Muscle layer of colon (tissue), 2 donors: ENCODE data around the gene NAV2.

Source experiments
- H3K27ac ChIP-seq: one replicate; pipeline ENCODE4 v1.7.0; 2013; ENCODE audit warnings: low read depth, mild to moderate bottlenecking, low read length, moderate library complexity
- H3K27me3 ChIP-seq, 2 donors: one replicate each; pipeline ENCODE4 v1.7.0; 2013; ENCODE audit warnings: low read length in 2 of 2, mild to moderate bottlenecking in 2 of 2; ENCODE audit not compliant: insufficient read depth in 2 of 2, control insufficient read depth in 1 of 2
- H3K36me3 ChIP-seq: one replicate; pipeline ENCODE4 v1.7.0; 2013; ENCODE audit warnings: mild to moderate bottlenecking, low read length; ENCODE audit not compliant: insufficient read depth
- H3K4me1 ChIP-seq: one replicate; pipeline ENCODE4 v1.7.0; 2013; ENCODE audit warnings: mild to moderate bottlenecking, low read length; ENCODE audit not compliant: insufficient read depth
- H3K4me3 ChIP-seq, 2 donors: one replicate each; pipeline ENCODE4 v1.7.0; 2013; ENCODE audit warnings: low read length in 2 of 2, low read depth in 1 of 2, mild to moderate bottlenecking in 1 of 2, moderate library complexity in 1 of 2
- H3K9ac ChIP-seq: one replicate; pipeline ENCODE4 v1.7.0; 2013; ENCODE audit warnings: low read length
- H3K9me3 ChIP-seq: one replicate; pipeline ENCODE4 v1.7.0; 2013; ENCODE audit warnings: mild to moderate bottlenecking, low read length
- donor health status: abdominal sarcoma.
- donor health status: Adenocarcinoma of cecum.

Gene NAV2

DNA sequence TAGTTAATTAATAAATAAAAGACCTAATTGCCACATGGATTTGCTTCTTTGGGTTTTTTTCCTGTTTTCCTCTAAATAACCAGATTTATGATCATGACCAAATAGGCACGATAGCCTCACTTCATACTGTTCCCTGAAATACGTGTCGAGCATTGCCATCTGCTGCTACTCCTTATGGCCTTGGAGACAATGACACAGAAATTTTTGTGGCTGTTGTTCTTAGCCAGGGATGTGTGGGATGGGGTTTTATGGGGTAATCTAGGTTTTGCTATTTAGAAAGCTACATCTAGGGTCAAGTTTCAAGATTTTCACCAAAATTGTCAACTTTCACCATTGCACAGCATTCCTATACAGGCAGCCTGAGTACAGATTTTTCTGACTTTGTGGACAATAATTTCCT, 302.5 kb downstream of the NAV2 start:
- no peak overlapping the region for H3K9ac ChIP-seq
- H3K4me1 ChIP-seq: peaks cover 12% of the 10 kb centered on the region
- H3K27ac ChIP-seq: no peak overlapping the region
- no peak overlapping the region for H3K4me3 ChIP-seq
- peaks cover 11% of the 10 kb centered on the region for H3K36me3 ChIP-seq
- H3K9me3 ChIP-seq: no peaks in the 10 kb centered on the region
- no peaks in the 10 kb centered on the region for H3K27me3 ChIP-seq

DNA sequence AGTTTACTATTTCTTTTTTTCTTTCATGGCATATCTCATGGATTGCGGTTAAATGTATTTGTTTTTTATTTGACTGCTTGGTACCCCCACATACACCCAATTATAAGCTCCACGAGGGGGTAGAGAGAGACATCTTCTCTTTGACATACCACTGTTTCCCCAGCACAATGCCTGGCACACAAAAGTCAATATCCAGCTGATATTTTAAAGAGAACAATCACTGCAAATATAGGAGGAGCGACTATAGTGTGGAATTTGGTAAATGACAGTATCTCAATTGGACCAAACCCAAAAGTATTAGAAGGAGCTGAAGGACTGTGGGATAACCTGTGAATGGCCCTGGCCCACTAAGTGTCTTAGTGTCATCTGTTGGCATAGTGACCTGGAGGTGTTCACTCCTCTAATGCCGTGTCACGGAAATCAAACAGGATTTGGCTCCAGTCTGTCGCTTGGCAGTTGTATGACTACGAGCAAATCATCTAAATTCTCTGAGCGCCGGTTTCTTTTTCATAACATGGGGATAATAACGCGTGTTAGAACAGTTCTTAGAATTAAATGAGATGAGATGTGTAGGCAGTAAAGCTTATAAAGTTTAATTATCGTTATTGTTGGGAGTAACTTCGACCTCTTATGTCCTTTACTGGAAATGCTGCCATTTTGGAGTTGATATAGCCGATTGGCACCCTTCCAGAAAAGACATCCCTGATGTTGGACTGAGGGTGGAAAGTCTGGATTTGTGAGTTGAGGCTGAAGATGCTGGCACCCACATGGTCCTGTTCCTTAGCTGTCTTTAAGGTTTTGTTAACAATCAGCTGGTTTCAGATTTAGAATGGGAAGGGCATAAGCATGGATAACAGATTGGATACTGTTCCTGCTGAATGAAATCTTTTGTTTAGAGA, 303.1 kb downstream of the NAV2 start:
- peaks cover 7% of the 10 kb centered on the region for H3K36me3 ChIP-seq
- H3K9me3 ChIP-seq: no peaks in the 10 kb centered on the region
- no peaks in the 10 kb centered on the region for H3K27me3 ChIP-seq
- H3K9ac ChIP-seq: no peak overlapping the region
- peaks cover 12% of the 10 kb centered on the region for H3K4me1 ChIP-seq
- H3K4me3 ChIP-seq: no peak overlapping the region
- H3K27ac ChIP-seq: no peak overlapping the region

DNA sequence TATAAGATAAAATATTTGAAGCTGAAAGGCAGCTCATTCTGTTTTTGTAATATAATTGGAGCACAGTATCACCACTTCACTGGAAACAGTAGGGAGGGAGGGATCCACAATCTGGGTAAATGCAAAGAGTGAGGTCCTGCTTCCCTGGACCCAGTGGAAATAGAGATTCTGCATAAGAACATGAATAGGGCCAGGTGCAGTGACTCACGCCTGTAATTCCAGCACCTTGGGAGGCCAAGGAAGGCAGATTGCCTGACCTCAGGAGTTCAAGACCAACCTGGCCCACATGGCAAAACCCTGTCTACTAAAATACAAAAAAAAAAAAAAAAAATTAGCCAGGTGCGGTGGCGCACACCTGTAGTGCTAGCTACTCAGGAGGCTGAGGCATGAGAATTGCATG, 303.9 kb downstream of the NAV2 start:
- no peak overlapping the region for H3K4me3 ChIP-seq
- H3K9ac ChIP-seq: no peak overlapping the region
- no peak overlapping the region for H3K27ac ChIP-seq
- H3K36me3 ChIP-seq: peaks cover 4% of the 10 kb centered on the region
- peaks cover 15% of the 10 kb centered on the region for H3K4me1 ChIP-seq
- H3K9me3 ChIP-seq: no peaks in the 10 kb centered on the region
- no peaks in the 10 kb centered on the region for H3K27me3 ChIP-seq

DNA sequence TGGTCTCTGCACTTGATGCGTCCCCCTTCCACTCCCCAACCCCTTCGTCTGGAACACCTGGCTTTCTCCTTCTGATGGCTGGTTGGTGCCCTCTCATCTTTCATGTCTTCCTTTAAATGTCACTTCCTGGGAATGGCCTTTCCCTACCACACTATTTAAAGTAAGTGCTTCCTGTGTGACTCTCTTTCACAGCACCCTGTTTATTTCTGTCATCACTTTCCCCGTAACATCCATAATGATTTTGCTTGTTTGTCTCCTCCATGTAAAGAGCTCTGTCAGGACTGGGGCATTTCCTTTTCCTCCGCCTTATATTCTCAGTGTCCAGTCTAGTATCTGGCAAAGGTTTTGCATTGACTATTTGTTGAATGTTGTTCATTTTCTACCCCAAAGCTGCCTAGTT, 304.7 kb downstream of the NAV2 start:
- Histone ChIP-seq H3K9me3 (no peaks in the 10 kb centered on the region), H3K9ac (no peak overlapping the region), H3K4me1 (peaks cover 16% of the 10 kb centered on the region), H3K27me3 (no peaks in the 10 kb centered on the region), H3K4me3 (no peak overlapping the region), H3K27ac (no peak overlapping the region), H3K36me3 (peaks cover 4% of the 10 kb centered on the region)

DNA sequence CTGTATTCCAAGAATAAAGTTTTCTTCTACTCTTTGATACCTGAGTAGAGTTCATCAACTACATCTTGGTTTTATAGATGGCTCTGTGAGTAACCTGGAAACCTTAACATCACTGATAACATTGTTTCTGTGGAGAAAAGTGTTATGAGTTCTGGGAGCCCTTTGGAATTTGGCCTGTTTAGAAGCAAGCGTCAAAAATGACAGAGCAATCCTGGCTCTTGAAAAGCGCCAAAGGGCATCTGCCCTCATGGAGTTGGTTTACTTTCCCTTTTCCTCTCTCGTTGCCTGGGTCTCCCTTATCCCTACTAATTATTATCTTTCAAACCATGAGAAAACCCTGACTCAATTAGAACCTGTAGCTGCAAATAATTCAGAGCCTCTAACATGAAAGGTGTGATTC, 307.6 kb downstream of the NAV2 start:
- Histone ChIP-seq H3K4me3 (no peak overlapping the region), H3K4me1 (peaks cover 18% of the 10 kb centered on the region), H3K9ac (no peak overlapping the region), H3K9me3 (no peaks in the 10 kb centered on the region), H3K36me3 (peaks cover 4% of the 10 kb centered on the region), H3K27ac (no peak overlapping the region), H3K27me3 (no peaks in the 10 kb centered on the region)

DNA sequence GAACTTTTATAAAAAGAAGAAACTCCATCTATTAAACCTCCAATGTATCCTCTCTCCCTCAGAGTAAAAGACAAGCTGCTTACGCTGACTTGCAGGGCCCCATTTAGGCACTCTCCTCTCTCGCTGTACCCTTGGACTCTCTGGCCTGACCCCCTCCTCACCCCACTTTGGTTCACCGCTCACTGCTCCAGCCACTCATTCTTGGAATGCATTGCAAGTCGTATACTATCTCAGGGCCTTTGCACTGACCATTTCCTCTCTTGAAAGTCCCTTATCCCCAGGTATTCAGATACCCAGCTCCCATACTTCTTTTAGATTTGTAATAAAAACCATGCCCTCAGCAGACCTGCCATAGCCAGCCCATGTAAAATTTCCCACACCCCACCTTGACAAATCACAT, 308.1 kb downstream of the NAV2 start:
- no peak overlapping the region for H3K9ac ChIP-seq
- no peak overlapping the region for H3K27ac ChIP-seq

DNA sequence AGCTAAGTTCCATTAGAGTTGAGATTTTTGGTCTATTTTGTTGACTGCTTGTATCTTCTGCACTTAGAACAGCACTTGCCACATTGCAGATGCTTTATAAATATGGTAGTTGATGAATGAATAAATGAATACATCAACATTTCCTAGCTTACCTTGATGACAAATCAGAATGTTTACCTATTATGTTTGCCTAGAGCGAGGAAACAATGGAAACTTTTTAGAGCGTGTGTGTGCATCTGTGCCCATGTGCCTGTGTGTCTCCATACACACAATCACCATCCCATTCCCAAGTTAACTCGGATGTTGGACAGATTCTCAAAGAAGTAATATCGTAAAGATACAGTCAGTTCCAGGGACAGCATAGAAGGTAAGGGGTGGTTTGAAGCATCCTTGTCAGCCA, 308.6 kb downstream of the NAV2 start:
- no peak overlapping the region for H3K9ac ChIP-seq
- H3K27ac ChIP-seq: no peak overlapping the region
- peaks cover 4% of the 10 kb centered on the region for H3K36me3 ChIP-seq
- H3K4me1 ChIP-seq: peaks cover 25% of the 10 kb centered on the region
- H3K27me3 ChIP-seq: no peaks in the 10 kb centered on the region
- H3K9me3 ChIP-seq: no peaks in the 10 kb centered on the region
- no peak overlapping the region for H3K4me3 ChIP-seq

More for the DNA sequence above, 308.1 kb downstream of the NAV2 start:
- Histone ChIP-seq H3K36me3 (peaks cover 4% of the 10 kb centered on the region), H3K9me3 (no peaks in the 10 kb centered on the region), H3K27me3 (no peaks in the 10 kb centered on the region), H3K4me3 (no peak overlapping the region), H3K4me1 (peaks cover 22% of the 10 kb centered on the region)

DNA sequence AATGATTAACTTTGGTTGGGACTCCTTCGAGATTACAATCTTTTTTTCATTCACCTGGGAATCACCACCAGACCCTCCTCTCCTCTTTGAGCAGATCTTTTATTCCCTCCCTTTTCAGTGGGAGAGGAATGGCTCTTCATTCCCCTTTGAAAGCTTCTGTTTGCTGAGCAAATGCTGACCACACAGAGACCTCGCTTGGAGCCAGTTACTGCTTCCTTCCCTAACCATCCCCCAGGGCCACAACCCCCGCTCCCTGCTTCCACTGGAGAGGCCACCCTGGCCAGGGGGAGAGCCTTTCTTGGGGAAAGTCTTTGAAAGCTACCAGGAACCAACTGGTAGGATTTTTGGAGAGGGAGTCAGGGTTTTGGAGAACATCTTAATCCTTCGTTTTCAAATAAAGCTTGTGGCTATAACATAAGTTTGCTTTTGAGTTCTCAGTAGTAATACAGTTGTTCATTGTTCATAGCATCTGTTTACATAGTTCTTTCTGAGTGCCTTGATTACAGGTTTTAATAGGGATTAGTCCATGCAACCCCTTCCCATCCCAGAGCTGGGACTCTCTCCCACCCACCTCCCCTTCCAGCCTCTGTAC, 309.2 kb downstream of the NAV2 start:
- Histone ChIP-seq H3K27ac (no peak overlapping the region), H3K27me3 (no peaks in the 10 kb centered on the region), H3K36me3 (peaks cover 4% of the 10 kb centered on the region), H3K4me1 (peaks cover 29% of the 10 kb centered on the region), H3K9me3 (no peaks in the 10 kb centered on the region), H3K9ac (no peak overlapping the region), H3K4me3 (no peak overlapping the region)

DNA sequence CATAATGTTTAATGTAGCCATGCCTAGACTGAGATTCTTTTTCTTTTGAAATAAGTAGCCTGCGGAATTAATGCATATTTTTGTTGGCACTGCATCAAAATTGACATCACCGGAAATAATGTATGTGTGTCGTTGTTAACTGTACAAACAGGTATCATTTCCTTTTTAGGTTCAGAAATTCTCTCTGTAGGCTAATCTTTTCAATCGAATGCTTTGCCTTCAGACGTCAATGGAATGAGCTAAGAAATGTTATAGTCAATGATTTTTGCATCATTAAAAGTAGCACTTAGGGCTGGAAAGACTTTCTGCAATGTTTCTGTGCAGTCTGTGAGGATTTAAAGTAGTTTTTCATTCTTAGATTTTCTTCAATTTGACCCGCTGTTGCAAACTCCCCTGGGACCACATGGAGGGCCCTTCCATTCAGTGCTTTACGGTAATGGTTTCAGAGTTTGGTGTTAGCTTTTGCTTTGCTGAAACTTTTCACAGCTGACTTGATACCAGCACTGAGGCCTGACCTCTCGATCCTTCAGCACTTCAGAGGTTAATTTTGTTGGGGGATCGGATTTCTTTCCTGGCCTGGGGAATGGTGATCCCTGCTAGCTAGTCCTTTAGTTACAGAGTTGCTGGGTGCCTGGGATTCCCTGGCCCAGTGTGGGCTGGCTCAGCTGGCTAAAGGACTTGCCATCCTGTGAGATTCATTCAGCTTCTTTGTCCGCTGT, 309.9 kb downstream of the NAV2 start:
- Histone ChIP-seq H3K9ac (no peak overlapping the region), H3K4me1 (peaks cover 35% of the 10 kb centered on the region), H3K36me3 (peaks cover 4% of the 10 kb centered on the region), H3K27me3 (no peaks in the 10 kb centered on the region), H3K9me3 (no peaks in the 10 kb centered on the region), H3K4me3 (no peak overlapping the region), H3K27ac (no peak overlapping the region)

DNA sequence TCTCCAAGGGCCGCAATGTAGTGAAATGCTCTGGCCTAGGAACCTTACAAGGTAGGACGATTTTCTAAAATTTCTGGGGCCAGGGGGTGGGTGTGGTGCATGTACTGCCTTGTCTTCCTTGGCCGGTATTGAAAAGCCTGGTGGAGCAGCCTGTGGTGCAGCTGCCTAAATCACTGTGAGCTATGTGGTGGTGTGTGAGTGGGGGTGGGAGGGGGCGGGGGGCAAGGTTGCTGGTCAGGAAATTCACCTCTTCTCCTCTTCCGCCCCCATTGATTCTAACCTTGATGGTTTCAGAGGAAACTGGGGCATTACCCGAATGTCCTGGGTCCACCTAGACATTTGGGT, 310.4 kb downstream of the NAV2 start:
- Histone ChIP-seq H3K4me1 (peaks cover 39% of the 10 kb centered on the region), H3K27me3 (no peaks in the 10 kb centered on the region), H3K36me3 (peaks cover 4% of the 10 kb centered on the region), H3K4me3 (no peak overlapping the region), H3K9me3 (no peaks in the 10 kb centered on the region), H3K9ac (no peak overlapping the region), H3K27ac (no peak overlapping the region)

DNA sequence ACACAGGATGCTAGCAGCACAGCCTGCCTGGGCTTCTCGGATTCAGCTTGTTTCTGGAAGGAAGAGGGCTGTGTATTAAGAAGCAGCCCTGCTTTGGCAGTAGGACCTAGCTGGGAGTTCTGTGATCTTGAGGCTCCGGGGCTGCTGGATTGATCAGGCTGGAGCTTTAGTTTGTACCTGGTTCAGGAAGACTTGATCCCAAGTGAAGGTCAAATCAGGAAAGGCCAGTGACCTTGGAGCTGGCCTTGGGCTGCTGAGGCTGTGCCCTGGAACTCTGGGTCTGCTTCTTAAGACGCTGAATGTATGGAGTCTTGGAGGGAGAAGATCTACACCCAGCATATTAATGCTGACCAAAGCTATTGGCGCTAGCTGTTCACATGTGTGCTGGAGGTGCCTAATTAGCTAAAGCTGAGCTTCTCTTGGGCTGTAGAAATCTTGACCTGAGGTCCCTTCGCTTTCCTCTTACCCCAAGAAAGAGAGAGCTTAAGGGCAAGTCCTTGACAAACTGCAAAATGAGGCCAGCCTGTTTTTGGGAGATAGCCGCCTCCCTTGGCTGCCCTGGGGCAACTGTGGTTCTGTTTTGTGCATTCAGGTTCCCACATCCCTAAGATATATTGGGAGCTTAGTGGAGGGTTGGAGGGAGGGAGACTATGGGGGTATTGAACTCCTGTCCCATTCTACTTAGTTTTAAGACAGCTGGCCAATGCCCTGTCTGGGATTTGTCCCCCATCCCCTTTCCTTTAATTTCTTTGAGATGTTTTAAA, 311.7 kb downstream of the NAV2 start:
- Histone ChIP-seq H3K36me3 (no peaks in the 10 kb centered on the region), H3K27ac (no peak overlapping the region), H3K27me3 (no peaks in the 10 kb centered on the region), H3K4me3 (no peak overlapping the region), H3K9ac (no peak overlapping the region), H3K4me1 (peaks cover 39% of the 10 kb centered on the region), H3K9me3 (no peaks in the 10 kb centered on the region)
